ENCODE data around the gene SBF2. TPM values are rescaled to one million over a fixed set of nuclear protein-coding genes. Genes with fewer than 3 reads are reported as not detected.

SBF2 gene
- total and polyA plus RNA-seq, 2 donors (not counting 1 experiment from before 2014, with no cell fraction given), result 5.6 to 17.7 TPM

GRCh38 chr11:9886595-9886994, 407.4 kb downstream of the SBF2 start:
- intact Hi-C loops (cut with micrococcal nuclease), result no loop called here
- H3K36me3 ChIP-seq (replicated peaks in 1 of 2; ENCODE audit: control extremely low read depth in 1 of 2, control insufficient read depth in 1 of 2, extremely low read depth in 1 of 2, insufficient read depth in 2 of 2, low read length in 1 of 2), result no peaks in the 10 kb centered on the region
- Mint-ChIP-seq H3K27ac (no peak overlapping the region), H3K27me3 (peaks cover 3% of the 10 kb centered on the region), H3K4me3 (no peak overlapping the region), H3K4me1 (peaks cover 2% of the 10 kb centered on the region), H3K9me3 (ENCODE audit: insufficient read depth) (no peaks in the 10 kb centered on the region)
- H3K4me2 ChIP-seq (replicated peaks; ENCODE audit: low read depth, low read length, poor library complexity, severe bottlenecking), result no peak overlapping the region
- H2AFZ ChIP-seq (ENCODE audit: insufficient read depth, low read depth, low read length, poor library complexity, severe bottlenecking), result no peak overlapping the region
- no peak overlapping the region for H3K4me3 ChIP-seq (ENCODE audit: control extremely low read depth in 1 of 5, extremely low read depth in 1 of 5, insufficient read depth in 1 of 5, low read depth in 2 of 5, low read length in 4 of 5)
- H3K27me3 ChIP-seq (replicated peaks in 1 of 4; ENCODE audit: control extremely low read depth in 1 of 4, control insufficient read depth in 3 of 4, insufficient read depth in 4 of 4, low read length in 3 of 4), result no peaks in the 10 kb centered on the region
- no peaks in the 10 kb centered on the region for H3K79me2 ChIP-seq (ENCODE audit: control insufficient read depth, insufficient read depth, low read length)
- WGBS (ENCODE audit: insufficient coverage), result no CpG with 5 or more reads among the region's 5 CpGs
- no peaks in the 10 kb centered on the region for H3K9me3 ChIP-seq (ENCODE audit: control extremely low read depth in 1 of 3, control insufficient read depth in 2 of 3, insufficient read depth in 1 of 3, low read length in 2 of 3)
- ATAC-seq (ENCODE audit: low read depth) (no peak), DNase-seq (no peak)
- no peaks in the 10 kb centered on the region for H3K4me1 ChIP-seq (ENCODE audit: control insufficient read depth in 2 of 2, insufficient read depth in 2 of 2, low read length in 2 of 2)
- no peak overlapping the region for H3K27ac ChIP-seq (ENCODE audit: low read length in 2 of 2)
- ChIA-PET CTCF (no interaction called here), POLR2A (no interaction called here)
- no peaks in the 10 kb centered on the region for H4K20me1 ChIP-seq (ENCODE audit: control insufficient read depth, insufficient read depth, low read length, poor library complexity, severe bottlenecking)
- TF ChIP-seq EZH2 (IDR thresholded peaks at IDR 0.05; ENCODE audit: borderline replicate concordance, insufficient read depth, low read depth, low read length, poor library complexity, severe bottlenecking), result no peak
- no peak for TF ChIP-seq CTCF (IDR thresholded peaks at IDR 0.05)
- H3K9ac ChIP-seq (ENCODE audit: low read length), result no peak overlapping the region

- H3K4me3 Mint-ChIP-seq, result no peak overlapping the region
- no peak overlapping the region for H3K4me2 ChIP-seq (replicated peaks; ENCODE audit: low read depth, low read length, poor library complexity, severe bottlenecking)
- no peak overlapping the region for H3K27ac Mint-ChIP-seq
Measured at GRCh38 chr11:9884601-9885000, 409.4 kb downstream of the SBF2 start.

More at GRCh38 chr11:9884601-9885000, 409.4 kb downstream of the SBF2 start:
- H3K9ac ChIP-seq (ENCODE audit: low read length), result no peak overlapping the region
- no peak overlapping the region for H3K27ac ChIP-seq (ENCODE audit: low read length in 2 of 2)
- WGBS (ENCODE audit: insufficient coverage), result 100% methylated on average over 2 of the region's 2 CpGs
- ChIA-PET CTCF (interaction anchor here (1.4 kb wide), 1 partner anchor 88 kb away, joined by 3 read pairs; no protein-coding TSS in a partner anchor), POLR2A (no interaction called here)
- ATAC-seq (ENCODE audit: low read depth) (no peak), DNase-seq (no peak)
- Mint-ChIP-seq H3K9me3 (ENCODE audit: insufficient read depth) (no peaks in the 10 kb centered on the region), H3K27me3 (peaks cover 3% of the 10 kb centered on the region), H3K4me1 (peaks cover 2% of the 10 kb centered on the region)
- H3K27me3 ChIP-seq (replicated peaks in 1 of 4; ENCODE audit: control extremely low read depth in 1 of 4, control insufficient read depth in 3 of 4, insufficient read depth in 4 of 4, low read length in 3 of 4), result no peaks in the 10 kb centered on the region
- H3K4me3 ChIP-seq (ENCODE audit: control extremely low read depth in 1 of 5, extremely low read depth in 1 of 5, insufficient read depth in 1 of 5, low read depth in 2 of 5, low read length in 4 of 5), result no peak overlapping the region
- no peaks in the 10 kb centered on the region for H3K9me3 ChIP-seq (ENCODE audit: control extremely low read depth in 1 of 3, control insufficient read depth in 2 of 3, insufficient read depth in 1 of 3, low read length in 2 of 3)
- no peaks in the 10 kb centered on the region for H3K4me1 ChIP-seq (ENCODE audit: control insufficient read depth in 2 of 2, insufficient read depth in 2 of 2, low read length in 2 of 2)
- no peak overlapping the region for H2AFZ ChIP-seq (ENCODE audit: insufficient read depth, low read depth, low read length, poor library complexity, severe bottlenecking)
- intact Hi-C loops (cut with micrococcal nuclease), result no loop called here
- H4K20me1 ChIP-seq (ENCODE audit: control insufficient read depth, insufficient read depth, low read length, poor library complexity, severe bottlenecking), result no peaks in the 10 kb centered on the region
- H3K36me3 ChIP-seq (replicated peaks in 1 of 2; ENCODE audit: control extremely low read depth in 1 of 2, control insufficient read depth in 1 of 2, extremely low read depth in 1 of 2, insufficient read depth in 2 of 2, low read length in 1 of 2), result no peaks in the 10 kb centered on the region
- no peaks in the 10 kb centered on the region for H3K79me2 ChIP-seq (ENCODE audit: control insufficient read depth, insufficient read depth, low read length)
- no peak for TF ChIP-seq EZH2 (IDR thresholded peaks at IDR 0.05; ENCODE audit: borderline replicate concordance, insufficient read depth, low read depth, low read length, poor library complexity, severe bottlenecking)
- TF ChIP-seq CTCF (IDR thresholded peaks at IDR 0.05), result no peak

Data from B cell (primary cell).